Fibroblast of villous mesenchyme (primary cell): Measurements from ENCODE around the gene TNS3. TPM values are rescaled to one million over a fixed set of nuclear protein-coding genes. Genes with fewer than 3 reads are reported as not detected.

ENCODE experiments used
- DNase-seq: peaks from one replicate; pipeline ENCODE4 v3.0.0-alpha.2; 2010; ENCODE audit warnings: low read depth
- H3K4me3 ChIP-seq: 2 replicates; pipeline ENCODE4 v1.5.1; 2011; ENCODE audit warnings: low read depth, mild to moderate bottlenecking, low read length
- CTCF ChIP-seq: IDR thresholded peaks from 2 replicates; pipeline ENCODE4 v1.5.1; 2012; ENCODE audit warnings: low read depth, mild to moderate bottlenecking, low read length; ENCODE audit not compliant: insufficient read depth
- total RNA-seq: library from RNA; depleted of rRNA; stranded (reverse); fragments of >200 nt; gene quantifications from 2 replicates; pipeline ENCODE4 v1.2.3, GENCODE V29; 2012

TNS3 gene
- total RNA-seq, 1 donor = 202 TPM

- peak; percentile 97 for DNase-seq
- TF ChIP-seq CTCF = no peak
- H3K4me3 ChIP-seq = no peak overlapping the region
These were observed 8.0 kb downstream of the TNS3 start for GRCh38 chr7:47573758-47574481.

GRCh38 chr7:47572939-47573757, 8.8 kb downstream of the TNS3 start:
- TF ChIP-seq CTCF = no peak
- H3K4me3 ChIP-seq = no peak overlapping the region
- no peak for DNase-seq

- no peak for DNase-seq
- H3K4me3 ChIP-seq = peak overlapping the region; percentile 2
- TF ChIP-seq CTCF = no peak
These were observed 9.8 kb downstream of the TNS3 start for GRCh38 chr7:47572094-47572445.

GRCh38 chr7:47571331-47572093, 10.4 kb downstream of the TNS3 start:
- no peak for TF ChIP-seq CTCF
- peak overlapping the region; percentile 2 for H3K4me3 ChIP-seq

GRCh38 chr7:47570649-47571050, 11.3 kb downstream of the TNS3 start:
- H3K4me3 ChIP-seq = no peak overlapping the region
- TF ChIP-seq CTCF = no peak
- DNase-seq = peak; percentile 91

More at GRCh38 chr7:47571331-47572093, 10.4 kb downstream of the TNS3 start:
- peak; percentile 90 for DNase-seq

GRCh38 chr7:47568547-47568946, 13.4 kb downstream of the TNS3 start:
- no peak overlapping the region for H3K4me3 ChIP-seq
- DNase-seq = no peak
- TF ChIP-seq CTCF = no peak
